ENCODE measurements around the gene CNKSR2.
A peak's percentile ranks its signal among the peaks of the same experiment; 100 is the strongest.

The CNKSR2 gene

DNA sequence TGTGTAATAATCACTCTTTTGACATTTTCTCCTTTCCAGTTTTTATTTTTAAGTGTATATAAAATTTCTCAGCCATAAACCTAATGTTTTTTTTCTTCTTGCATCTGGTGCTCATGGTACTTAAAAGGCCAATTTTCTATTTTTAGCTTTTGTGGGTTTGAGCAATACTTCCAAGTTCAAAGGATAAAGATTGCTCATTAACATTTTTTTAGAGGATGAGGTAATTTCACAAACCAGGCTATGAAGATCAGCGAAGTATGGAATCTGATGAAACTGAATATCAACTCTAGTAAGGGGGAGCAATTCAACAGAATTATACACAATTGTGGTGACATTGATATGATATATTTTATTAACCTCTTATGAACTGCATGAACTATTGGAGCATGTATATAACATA is 309.7 kb downstream of the CNKSR2 start:
- peak; percentile 11 for DNase-seq

DNA sequence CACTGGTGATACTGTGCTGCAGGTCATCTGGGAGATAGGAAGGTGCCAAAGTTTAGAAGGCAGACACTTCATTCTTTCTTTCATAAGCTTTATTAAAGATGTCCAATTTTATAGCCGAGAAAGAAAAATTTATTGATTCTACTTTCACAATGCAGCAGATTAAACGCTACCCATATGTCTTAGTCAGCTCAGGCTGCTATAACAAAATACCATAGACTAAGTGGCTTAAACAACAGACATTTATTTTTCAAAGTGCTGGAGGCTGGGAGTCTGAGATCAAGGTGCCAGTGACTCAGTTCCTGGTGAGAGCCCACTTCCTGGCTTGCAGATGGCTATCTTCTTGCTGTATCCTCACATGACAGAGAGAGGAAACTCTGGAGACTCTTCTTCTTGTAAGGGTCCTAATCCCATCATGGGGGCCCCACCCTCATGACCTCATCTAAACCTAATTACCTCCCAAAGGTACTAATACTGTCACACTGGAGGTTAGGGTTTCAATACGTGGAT is 317.3 kb downstream of the CNKSR2 start:
- no peak for DNase-seq

DNA sequence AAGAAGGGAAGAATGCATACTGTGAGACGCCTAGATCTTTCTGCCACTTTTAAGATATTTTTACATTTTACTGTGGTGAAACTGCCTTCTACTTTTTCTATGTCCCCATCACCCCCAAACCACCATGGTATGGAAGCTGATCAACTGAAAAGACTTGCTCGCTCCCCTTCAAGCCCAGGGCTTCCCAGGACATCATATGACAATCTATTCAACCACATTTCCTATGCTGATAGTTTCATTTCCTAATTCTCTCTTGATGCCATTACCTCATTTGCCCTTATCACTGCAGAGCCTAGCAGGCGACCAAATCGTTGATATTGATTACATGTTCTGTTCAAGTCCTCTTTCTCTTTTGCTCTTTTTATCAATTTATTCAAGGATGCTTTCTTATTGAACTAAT is 324.1 kb downstream of the CNKSR2 start:
- DNase-seq, result no peak

DNA sequence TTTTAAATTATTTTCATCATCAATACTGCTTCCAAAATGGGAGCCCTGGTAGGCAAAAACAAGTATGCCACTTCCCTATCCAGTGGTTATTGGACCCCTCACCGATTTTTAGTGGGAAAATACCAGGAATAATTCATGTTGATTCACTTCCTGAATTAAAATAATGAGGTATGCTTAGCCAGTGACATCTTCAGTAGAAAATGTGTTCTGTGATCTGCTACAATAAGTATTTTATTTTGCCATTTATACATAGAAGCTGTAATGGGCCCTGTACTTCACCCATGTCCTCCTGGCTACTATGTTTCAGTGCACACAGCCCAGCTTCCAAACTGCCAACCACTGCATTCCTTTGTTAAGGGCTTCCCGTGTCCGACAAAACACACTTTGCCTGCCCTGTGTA is 324.9 kb downstream of the CNKSR2 start:
- DNase-seq, result no peak

DNA sequence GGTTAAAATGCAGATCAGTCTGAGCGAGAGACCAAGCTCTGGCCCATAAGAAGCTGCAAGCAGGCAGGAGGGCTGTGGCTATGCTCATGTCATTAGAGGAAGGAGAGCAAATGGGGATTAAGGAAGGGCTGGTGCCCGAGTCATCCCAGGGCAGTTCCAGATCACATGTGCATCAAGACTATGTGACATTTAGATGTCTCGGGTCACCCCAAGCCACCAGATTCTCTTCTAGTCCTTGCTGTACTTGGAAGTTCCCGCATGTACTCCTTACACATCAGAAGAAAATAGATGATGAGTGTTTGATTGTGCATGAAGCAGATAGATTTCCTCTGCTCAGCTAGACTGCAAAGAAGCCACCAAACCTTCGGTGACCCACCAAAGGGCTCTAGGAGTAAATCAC is 326.1 kb downstream of the CNKSR2 start:
- DNase-seq, result no peak

DNA sequence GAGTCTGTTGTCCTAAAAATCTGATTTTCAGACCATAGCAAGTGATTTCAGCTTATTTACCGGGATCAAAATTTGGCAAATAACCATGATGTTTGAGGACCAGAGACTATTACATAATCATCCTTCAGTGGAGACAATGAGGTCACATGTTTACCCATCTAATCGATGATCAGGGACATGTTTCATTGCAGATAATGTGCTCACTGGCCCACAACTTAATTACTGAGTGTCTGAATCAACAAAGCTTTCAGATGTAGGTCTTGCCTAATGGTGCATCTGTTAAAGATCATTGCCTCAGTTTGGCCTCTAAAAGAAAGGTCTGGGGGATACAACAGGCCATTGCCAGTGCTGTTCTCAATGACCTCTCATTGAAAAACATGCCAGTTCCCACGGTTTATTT is 326.7 kb downstream of the CNKSR2 start:
- DNase-seq, result no peak

DNA sequence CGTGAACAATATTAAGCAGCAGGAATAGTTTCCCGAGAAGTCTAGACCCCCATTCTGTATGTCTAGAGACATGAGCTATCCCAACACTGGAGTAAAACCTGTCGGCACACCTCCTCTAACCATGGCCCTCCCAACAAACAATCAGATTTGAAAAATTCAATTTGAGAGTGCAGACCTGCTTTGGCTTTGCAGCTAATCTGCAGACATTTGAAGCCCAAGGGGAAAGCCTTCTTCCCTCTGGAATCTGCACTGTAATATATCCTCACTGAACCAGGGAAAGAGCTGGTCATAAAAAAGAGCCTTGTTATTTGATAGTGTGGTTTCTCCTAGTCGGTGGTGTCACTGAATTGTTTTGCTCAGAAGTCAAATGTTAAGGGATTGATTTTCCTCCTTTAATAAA is 328.5 kb downstream of the CNKSR2 start:
- no peak for DNase-seq
